HepG2 (cell line): ENCODE data around the gene UHMK1. TPM values are rescaled to one million over a fixed set of nuclear protein-coding genes. Genes with fewer than 3 reads are reported as not detected.
A peak's percentile ranks its signal among the peaks of the same experiment; 100 is the strongest.

Experiments used
- AHDC1 ChIP-seq: sonication (generic); formaldehyde crosslinking; IDR thresholded peaks from 2 replicates; pipeline ENCODE4 v1.5.1; 2020; ENCODE audit warnings: mild to moderate bottlenecking, missing genetic modification reagents, borderline replicate concordance
- CEBPG ChIP-seq: IDR thresholded peaks from 2 replicates; pipeline ENCODE4 v1.6.1; 2016
- FOXA3 ChIP-seq: IDR thresholded peaks from 2 replicates; pipeline ENCODE4 v1.6.1; 2016; ENCODE audit warnings: missing genetic modification reagents, missing compliant biosample characterization
- FOXC1 ChIP-seq: sonication (generic); formaldehyde crosslinking; IDR thresholded peaks from 2 replicates; pipeline ENCODE4 v1.8.0; 2022; ENCODE audit warnings: mild to moderate bottlenecking, missing genetic modification reagents, borderline replicate concordance
- KLF16 ChIP-seq, 2 experiments: sonication (generic) in 1 of 2; formaldehyde crosslinking in 1 of 2; IDR thresholded peaks; 2 replicates each; pipeline versions ENCODE4 v1.6.1 to v1.8.0; 2016 to 2023; ENCODE audit warnings: missing genetic modification reagents in 2 of 2, missing compliant biosample characterization in 1 of 2
- KMT2B ChIP-seq: IDR thresholded peaks from 2 replicates; pipeline ENCODE4 v1.6.1; 2016; ENCODE audit warnings: missing genetic modification reagents, missing compliant biosample characterization
- SYNCRIP ChIP-seq: fragments of 200-400 bp; formaldehyde crosslinking; IDR thresholded peaks from 2 replicates; pipeline ENCODE4 v1.6.1; 2018; ENCODE audit warnings: mild to moderate bottlenecking, low read depth, low read length; ENCODE audit not compliant: insufficient read depth
- TBP ChIP-seq: sonication (generic); formaldehyde crosslinking; IDR thresholded peaks from 2 replicates; pipeline ENCODE4 v1.5.0; 2020; ENCODE audit warnings: missing genetic modification reagents
- TCF12 ChIP-seq, 2 experiments: fragments of 450-650 bp in 1 of 2; sonication (generic) in 1 of 2; formaldehyde crosslinking in 1 of 2; IDR thresholded peaks; 2 replicates each; pipeline versions ENCODE4 v1.6.1 to v1.8.0; 2017 to 2022; ENCODE audit warnings: antibody characterized with exemption in 1 of 2, mild to moderate bottlenecking in 1 of 2, missing genetic modification reagents in 1 of 2, moderate library complexity in 1 of 2
- THAP8 ChIP-seq: sonication (generic); formaldehyde crosslinking; IDR thresholded peaks from 2 replicates; pipeline ENCODE4 v1.5.1; 2020; ENCODE audit warnings: missing genetic modification reagents, mild to moderate bottlenecking, borderline replicate concordance
- WIZ ChIP-seq: sonication (generic); formaldehyde crosslinking; IDR thresholded peaks from 2 replicates; pipeline ENCODE4 v1.5.1; 2020; ENCODE audit warnings: mild to moderate bottlenecking, missing genetic modification reagents
- ZNF280D ChIP-seq: sonication (generic); formaldehyde crosslinking; IDR thresholded peaks from 2 replicates; pipeline ENCODE4 v1.5.1; 2020; ENCODE audit warnings: mild to moderate bottlenecking, missing genetic modification reagents
- ZNF451 ChIP-seq: sonication (generic); formaldehyde crosslinking; IDR thresholded peaks from 2 replicates; pipeline ENCODE4 v1.5.0; 2020; ENCODE audit warnings: mild to moderate bottlenecking, missing genetic modification reagents
- ZNF468 ChIP-seq: sonication (generic); formaldehyde crosslinking; IDR thresholded peaks from 2 replicates; pipeline ENCODE4 v1.8.0; 2022; ENCODE audit warnings: mild to moderate bottlenecking, moderate library complexity, missing genetic modification reagents
- ZNF607 ChIP-seq: sonication (generic); formaldehyde crosslinking; IDR thresholded peaks from 2 replicates; pipeline ENCODE4 v1.5.1; 2020; ENCODE audit warnings: missing genetic modification reagents, mild to moderate bottlenecking, borderline replicate concordance
- ZNF879 ChIP-seq: sonication (generic); formaldehyde crosslinking; IDR thresholded peaks from 2 replicates; pipeline ENCODE4 v1.8.1; 2023; ENCODE audit warnings: missing genetic modification reagents
- polyA plus RNA-seq, 8 experiments: library from polyadenylated mRNA; depleted of rRNA in 3 of 8; stranded (reverse) in 7 of 8; unstranded in 1 of 8; fragments of >200 nt; fragmentation: Illumina TruSeq in 4 of 8; extraction: Trizol in 4 of 8; gene quantifications; 2 replicates each; pipeline versions ENCODE4 v1.2.1 to v1.2.3, GENCODE V29; 2011 to 2016; ENCODE audit warnings: low read depth in 4 of 8, missing spikeins in 1 of 8, mixed read lengths in 1 of 8; ENCODE audit not compliant: insufficient read depth in 1 of 8
- total RNA-seq, 5 experiments: library from RNA; depleted of rRNA; stranded (reverse); fragments of >200 nt; fragmentation: Illumina TruSeq; extraction: Trizol; gene quantifications; 2 replicates each; pipeline ENCODE4 v1.2.3, GENCODE V29; 2016; ENCODE audit warnings: low read depth in 1 of 5
- TF ChIP-seq, protein P1 (sequence below): sonication (generic); formaldehyde crosslinking; IDR thresholded peaks from 2 replicates; pipeline ENCODE4 v1.5.0; 2020; ENCODE audit warnings: mild to moderate bottlenecking, missing genetic modification reagents

Gene UHMK1
- total and polyA plus RNA-seq, 2 of the 13 experiments (the other 11 are each of a cell fraction or from before 2014, with no cell fraction given): 12.9 to 20.0 TPM

DNA sequence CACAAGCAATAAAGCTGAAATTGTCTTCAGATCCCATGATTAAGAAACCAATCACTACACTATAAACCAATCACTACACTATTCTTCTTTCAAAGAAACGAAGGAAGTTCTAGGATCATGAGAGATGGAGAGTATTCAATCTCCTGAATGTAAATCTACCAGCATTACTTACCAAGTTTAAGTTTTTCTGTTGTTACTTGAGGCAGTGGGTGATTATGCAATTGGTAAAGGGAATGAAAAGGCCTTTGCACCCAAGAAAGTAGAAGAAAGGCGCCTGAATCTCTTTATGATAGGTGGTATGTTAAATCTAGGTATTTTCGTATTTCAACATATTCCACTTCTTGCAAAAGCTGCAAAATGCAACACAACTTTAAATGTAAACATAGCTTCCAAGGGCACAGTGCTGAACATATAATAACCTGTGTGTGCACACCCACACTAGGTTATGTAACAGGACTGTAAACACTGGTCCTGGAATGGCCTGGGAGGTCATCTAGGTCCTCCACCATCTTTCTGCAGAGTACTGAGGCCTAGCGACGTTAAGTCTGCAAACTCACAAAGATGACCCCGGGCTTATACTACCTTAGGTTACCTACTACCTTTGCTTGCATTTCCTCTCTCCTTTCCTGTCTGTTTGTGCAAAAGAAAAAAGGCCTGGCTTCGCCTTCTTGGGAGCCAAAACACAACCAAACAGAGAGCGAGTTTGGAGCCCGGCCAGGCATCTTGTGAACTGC, 62.9 kb downstream of the UHMK1 start (continued):
- no peak for TF ChIP-seq THAP8 (CRISPR knock-in tag)
- no peak for TF ChIP-seq ZNF468 (CRISPR knock-in tag)
- no peak for TF ChIP-seq SYNCRIP
- TF ChIP-seq FOXA3 (CRISPR knock-in tag): peak; percentile 98
- TF ChIP-seq ZNF280D (CRISPR knock-in tag): peak; percentile 81; the same call in 1 of the 2 replicates
- TF ChIP-seq TBP (CRISPR knock-in tag): no peak
- TF ChIP-seq KLF16 (CRISPR knock-in tag; IDR thresholded peaks at IDR 0.05): peak in 1 of 2 experiments; percentile 80; a peak in 2 of 4 replicates
- TF ChIP-seq FOXC1: no peak
- peak; percentile 84; the same call in 1 of the 2 replicates for TF ChIP-seq CEBPG
- TF ChIP-seq, protein P1, sequence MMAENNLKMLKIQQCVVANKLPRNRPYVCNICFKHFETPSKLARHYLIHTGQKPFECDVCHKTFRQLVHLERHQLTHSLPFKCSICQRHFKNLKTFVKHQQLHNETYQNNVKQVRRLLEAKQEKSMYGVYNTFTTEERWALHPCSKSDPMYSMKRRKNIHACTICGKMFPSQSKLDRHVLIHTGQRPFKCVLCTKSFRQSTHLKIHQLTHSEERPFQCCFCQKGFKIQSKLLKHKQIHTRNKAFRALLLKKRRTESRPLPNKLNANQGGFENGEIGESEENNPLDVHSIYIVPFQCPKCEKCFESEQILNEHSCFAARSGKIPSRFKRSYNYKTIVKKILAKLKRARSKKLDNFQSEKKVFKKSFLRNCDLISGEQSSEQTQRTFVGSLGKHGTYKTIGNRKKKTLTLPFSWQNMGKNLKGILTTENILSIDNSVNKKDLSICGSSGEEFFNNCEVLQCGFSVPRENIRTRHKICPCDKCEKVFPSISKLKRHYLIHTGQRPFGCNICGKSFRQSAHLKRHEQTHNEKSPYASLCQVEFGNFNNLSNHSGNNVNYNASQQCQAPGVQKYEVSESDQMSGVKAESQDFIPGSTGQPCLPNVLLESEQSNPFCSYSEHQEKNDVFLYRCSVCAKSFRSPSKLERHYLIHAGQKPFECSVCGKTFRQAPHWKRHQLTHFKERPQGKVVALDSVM: no peak
- no peak for TF ChIP-seq TCF12 (IDR thresholded peaks at IDR 0.05)
- no peak for TF ChIP-seq TCF12 (CRISPR knock-in tag; IDR thresholded peaks at IDR 0.05)
- no peak for TF ChIP-seq ZNF879 (CRISPR knock-in tag)
- peak; percentile 77 for TF ChIP-seq KMT2B (CRISPR knock-in tag)
- no peak for TF ChIP-seq ZNF607 (CRISPR knock-in tag)
- 0 out of 2 replicates have a peak, but pooled peaks have one; percentile 32 for TF ChIP-seq WIZ (CRISPR knock-in tag)
- TF ChIP-seq ZNF451: no peak
- TF ChIP-seq AHDC1 (CRISPR knock-in tag): peak; percentile 73; the same call in 1 of the 2 replicates
